ENCODE results near the gene CDK3. TPM values are rescaled to one million over a fixed set of nuclear protein-coding genes. Genes with fewer than 3 reads are reported as not detected.

Gene CDK3
- total and polyA plus RNA-seq, 2 of the 4 experiments (the other 2 are of a cell fraction): 0.72 to 8.8 TPM

DNA sequence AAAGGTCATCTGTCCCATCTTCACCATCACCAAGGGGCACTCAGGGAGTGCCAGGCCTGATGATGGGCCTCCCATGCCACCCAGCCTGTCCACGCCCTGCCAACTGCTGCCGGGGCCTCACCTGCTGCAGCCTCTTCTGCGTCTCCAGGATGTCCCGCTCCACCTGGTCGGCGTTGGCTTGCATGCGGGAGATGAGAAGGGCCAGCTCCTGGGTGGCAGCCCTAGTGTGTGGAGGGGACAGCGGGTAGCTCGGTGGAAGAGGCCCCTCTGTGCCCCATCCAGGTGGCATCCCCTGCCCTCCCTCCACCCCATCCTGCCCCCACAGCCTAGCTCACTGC is 23.2 kb downstream of the CDK3 start:
- TF ChIP-seq, protein P1, sequence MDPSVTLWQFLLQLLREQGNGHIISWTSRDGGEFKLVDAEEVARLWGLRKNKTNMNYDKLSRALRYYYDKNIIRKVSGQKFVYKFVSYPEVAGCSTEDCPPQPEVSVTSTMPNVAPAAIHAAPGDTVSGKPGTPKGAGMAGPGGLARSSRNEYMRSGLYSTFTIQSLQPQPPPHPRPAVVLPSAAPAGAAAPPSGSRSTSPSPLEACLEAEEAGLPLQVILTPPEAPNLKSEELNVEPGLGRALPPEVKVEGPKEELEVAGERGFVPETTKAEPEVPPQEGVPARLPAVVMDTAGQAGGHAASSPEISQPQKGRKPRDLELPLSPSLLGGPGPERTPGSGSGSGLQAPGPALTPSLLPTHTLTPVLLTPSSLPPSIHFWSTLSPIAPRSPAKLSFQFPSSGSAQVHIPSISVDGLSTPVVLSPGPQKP (IDR thresholded peaks at IDR 0.05; ENCODE audit: borderline replicate concordance, low read depth, low read length): no peak
- TF ChIP-seq CHD1 (IDR thresholded peaks at IDR 0.05; ENCODE audit: low read depth, low read length) (no peak), FOS (IDR thresholded peaks at IDR 0.05; ENCODE audit: low read depth, low read length) (no peak), CEBPB (IDR thresholded peaks at IDR 0.05; ENCODE audit: low read depth, low read length) (no peak), SMC3 (IDR thresholded peaks at IDR 0.05; ENCODE audit: low read depth, low read length) (no peak), MAZ (IDR thresholded peaks at IDR 0.05; ENCODE audit: borderline replicate concordance, low read depth, low read length) (no peak), POLR2A (IDR thresholded peaks at IDR 0.05; ENCODE audit: low read depth, low read length) (no peak), RAD21 (IDR thresholded peaks at IDR 0.05; ENCODE audit: low read length) (no peak), MAFK (IDR thresholded peaks at IDR 0.05; ENCODE audit: low read depth, low read length) (no peak), NFE2L2 (IDR thresholded peaks at IDR 0.05; ENCODE audit: low read depth, low read length) (no peak), BHLHE40 (IDR thresholded peaks at IDR 0.05; ENCODE audit: low read depth, low read length) (no peak), MXI1 (IDR thresholded peaks at IDR 0.05; ENCODE audit: borderline replicate concordance, low read depth, low read length) (no peak), RFX5 (IDR thresholded peaks at IDR 0.05; ENCODE audit: low read depth, low read length) (no peak), RCOR1 (IDR thresholded peaks at IDR 0.05; ENCODE audit: insufficient replicate concordance, low read length) (no peak)
- TF ChIP-seq, protein P2, sequence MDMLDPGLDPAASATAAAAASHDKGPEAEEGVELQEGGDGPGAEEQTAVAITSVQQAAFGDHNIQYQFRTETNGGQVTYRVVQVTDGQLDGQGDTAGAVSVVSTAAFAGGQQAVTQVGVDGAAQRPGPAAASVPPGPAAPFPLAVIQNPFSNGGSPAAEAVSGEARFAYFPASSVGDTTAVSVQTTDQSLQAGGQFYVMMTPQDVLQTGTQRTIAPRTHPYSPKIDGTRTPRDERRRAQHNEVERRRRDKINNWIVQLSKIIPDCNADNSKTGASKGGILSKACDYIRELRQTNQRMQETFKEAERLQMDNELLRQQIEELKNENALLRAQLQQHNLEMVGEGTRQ (IDR thresholded peaks at IDR 0.05; ENCODE audit: low read depth, low read length): no peak
- TF ChIP-seq, protein P3, sequence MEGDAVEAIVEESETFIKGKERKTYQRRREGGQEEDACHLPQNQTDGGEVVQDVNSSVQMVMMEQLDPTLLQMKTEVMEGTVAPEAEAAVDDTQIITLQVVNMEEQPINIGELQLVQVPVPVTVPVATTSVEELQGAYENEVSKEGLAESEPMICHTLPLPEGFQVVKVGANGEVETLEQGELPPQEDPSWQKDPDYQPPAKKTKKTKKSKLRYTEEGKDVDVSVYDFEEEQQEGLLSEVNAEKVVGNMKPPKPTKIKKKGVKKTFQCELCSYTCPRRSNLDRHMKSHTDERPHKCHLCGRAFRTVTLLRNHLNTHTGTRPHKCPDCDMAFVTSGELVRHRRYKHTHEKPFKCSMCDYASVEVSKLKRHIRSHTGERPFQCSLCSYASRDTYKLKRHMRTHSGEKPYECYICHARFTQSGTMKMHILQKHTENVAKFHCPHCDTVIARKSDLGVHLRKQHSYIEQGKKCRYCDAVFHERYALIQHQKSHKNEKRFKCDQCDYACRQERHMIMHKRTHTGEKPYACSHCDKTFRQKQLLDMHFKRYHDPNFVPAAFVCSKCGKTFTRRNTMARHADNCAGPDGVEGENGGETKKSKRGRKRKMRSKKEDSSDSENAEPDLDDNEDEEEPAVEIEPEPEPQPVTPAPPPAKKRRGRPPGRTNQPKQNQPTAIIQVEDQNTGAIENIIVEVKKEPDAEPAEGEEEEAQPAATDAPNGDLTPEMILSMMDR (conservative IDR thresholded peaks at IDR 0.05; ENCODE audit: low read depth, low read length): no peak
- Histone ChIP-seq H3K9me3 (ENCODE audit: control insufficient read depth, insufficient read depth, low read length) (no peaks in the 10 kb centered on the region), H3K4me3 (ENCODE audit: insufficient read depth, low read depth, low read length) (no peak overlapping the region), H3K9me1 (ENCODE audit: insufficient read depth, low read length) (no peaks in the 10 kb centered on the region), H2AK9ac (replicated peaks; ENCODE audit: low read depth, low read length, poor library complexity) (no peak overlapping the region), H3K27ac (ENCODE audit: insufficient read depth, low read length) (no peak overlapping the region), H2AK5ac (ENCODE audit: low read depth, low read length) (no peak overlapping the region), H4K91ac (ENCODE audit: insufficient read depth, low read depth, low read length) (no peak overlapping the region), H3K23ac (ENCODE audit: low read depth, low read length) (no peak overlapping the region), H3K4me1 (ENCODE audit: control insufficient read depth, insufficient read depth, low read length) (no peaks in the 10 kb centered on the region), H3K79me1 (ENCODE audit: low read depth in 1 of 2, low read length in 2 of 2) (no peaks in the 10 kb centered on the region), H3K18ac (ENCODE audit: low read depth, low read length) (no peak overlapping the region), H3K4me2 (ENCODE audit: low read depth, low read length) (no peak overlapping the region), H3K27me3 (ENCODE audit: control insufficient read depth, insufficient read depth, low read length) (peaks cover 15% of the 10 kb centered on the region), H3K4ac (ENCODE audit: low read depth, low read length) (no peak overlapping the region), H2AFZ (replicated peaks; ENCODE audit: low read length, poor library complexity) (no peak overlapping the region), H2BK20ac (ENCODE audit: low read depth, low read length) (no peak overlapping the region), H2BK15ac (ENCODE audit: low read depth, low read length) (no peak overlapping the region), H3K9ac (ENCODE audit: low read depth, low read length) (no peak overlapping the region), H4K5ac (ENCODE audit: low read depth, low read length) (no peak overlapping the region), H3K14ac (replicated peaks; ENCODE audit: low read depth, low read length) (no peak overlapping the region), H3K56ac (ENCODE audit: extremely low read depth, insufficient read depth, low read length) (no peak overlapping the region), H3K36me3 (ENCODE audit: control insufficient read depth, insufficient read depth, low read length) (no peaks in the 10 kb centered on the region), H2BK120ac (ENCODE audit: low read depth, low read length) (no peak overlapping the region), H4K20me1 (ENCODE audit: insufficient read depth, low read length) (no peaks in the 10 kb centered on the region), H2BK5ac (ENCODE audit: low read depth, low read length, poor library complexity, severe bottlenecking) (no peak overlapping the region), H4K8ac (ENCODE audit: low read depth in 2 of 2, low read length in 2 of 2) (no peak overlapping the region)
- POLR2A ChIA-PET (ENCODE audit: unreplicated experiment): no interaction called here
- in situ Hi-C loops (cut with MboI; ENCODE audit: low sequenced_read_pairs): no loop called here
- intact Hi-C loops (cut with micrococcal nuclease): no loop called here
- no TSS peak for BruUV-seq (replicated peaks)
- ATAC-seq (ENCODE audit: low read depth) (no peak), DNase-seq (no peak)
- CTCF ChIA-PET: interaction anchor here (0.8 kb wide), 1 partner anchor 10 kb away, joined by 3 read pairs; no protein-coding TSS in a partner anchor
- WGBS, 2 experiments (ENCODE audit: extremely low coverage in 2 of 2, insufficient read length in 1 of 2): 96% methylated on average over 4 of the region's 9 CpGs; no CpG with 5 or more reads in 1 of the 2 experiments
- dilution Hi-C loops (cut with HindIII; ENCODE audit: low sequenced_read_pairs, unreplicated experiment): no loop called here

Measured in IMR-90 (cell line).